Activated CD4-positive, alpha-beta T cell treated with anti-CD3 and anti-CD28 coated beads for 1 hour (primary cell): ENCODE data around the gene BRIP1.
"Not testable (repeated sequence)": the region's sequence is repeated elsewhere in the genome, so short reads cannot be mapped to it uniquely, and the experiment has no call there.

Source experiments
- DNase-seq: peaks from one replicate; pipeline ENCODE4 v3.0.0-alpha.2; 2020

Gene BRIP1

GRCh38 chr17:61754124-61754523, 109.2 kb downstream of the BRIP1 start:
- no peak for DNase-seq

GRCh38 chr17:61753696-61754095, 109.6 kb downstream of the BRIP1 start:
- DNase-seq, result no peak

- DNase-seq, result no peak
Measured at GRCh38 chr17:61750656-61751055, 112.7 kb downstream of the BRIP1 start.

- no peak for DNase-seq
Measured at GRCh38 chr17:61749823-61750404, 113.4 kb downstream of the BRIP1 start.

GRCh38 chr17:61746248-61746985, 116.9 kb downstream of the BRIP1 start:
- no peak for DNase-seq

GRCh38 chr17:61744804-61745203, 118.5 kb downstream of the BRIP1 start:
- no peak for DNase-seq

- no peak for DNase-seq
Measured at GRCh38 chr17:61744252-61744651, 119.1 kb downstream of the BRIP1 start.

GRCh38 chr17:61743766-61744165, 119.6 kb downstream of the BRIP1 start:
- DNase-seq, result no peak

GRCh38 chr17:61739002-61739401, 124.3 kb downstream of the BRIP1 start:
- DNase-seq, result no peak

GRCh38 chr17:61738249-61738648, 125.1 kb downstream of the BRIP1 start:
- no peak for DNase-seq

GRCh38 chr17:61737820-61738219, 125.5 kb downstream of the BRIP1 start:
- no peak for DNase-seq

- no peak for DNase-seq
Measured at GRCh38 chr17:61736438-61736837, 126.9 kb downstream of the BRIP1 start.

GRCh38 chr17:61735807-61736206, 127.5 kb downstream of the BRIP1 start:
- DNase-seq, result no peak

GRCh38 chr17:61734466-61734865, 128.9 kb downstream of the BRIP1 start:
- no peak for DNase-seq

GRCh38 chr17:61734012-61734411, 129.3 kb downstream of the BRIP1 start:
- no peak for DNase-seq

- DNase-seq, result no peak
Measured at GRCh38 chr17:61733021-61733420, 130.3 kb downstream of the BRIP1 start.

- DNase-seq, result no peak
Measured at GRCh38 chr17:61732169-61732568, 131.2 kb downstream of the BRIP1 start.

GRCh38 chr17:61731330-61731729, 132.0 kb downstream of the BRIP1 start:
- DNase-seq, result no peak

GRCh38 chr17:61729690-61730268, 133.5 kb downstream of the BRIP1 start:
- no peak for DNase-seq

- no peak for DNase-seq
Measured at GRCh38 chr17:61728297-61728836, 135.0 kb downstream of the BRIP1 start.

GRCh38 chr17:61727798-61728197, 135.5 kb downstream of the BRIP1 start:
- DNase-seq, result not testable (repeated sequence)

GRCh38 chr17:61726977-61727376, 136.4 kb downstream of the BRIP1 start:
- DNase-seq, result no peak

GRCh38 chr17:61724777-61725176, 138.6 kb downstream of the BRIP1 start:
- no peak for DNase-seq

- DNase-seq, result no peak
Measured at GRCh38 chr17:61723914-61724313, 139.4 kb downstream of the BRIP1 start.
